Subcutaneous preadipocyte (primary cell): ENCODE data around the gene TNNI3K. TPM values are rescaled to one million over a fixed set of nuclear protein-coding genes. Genes with fewer than 3 reads are reported as not detected.

Experiments used
- total RNA-seq: library from RNA; depleted of rRNA; stranded (reverse); fragments of >200 nt; gene quantifications from 2 replicates; pipeline ENCODE4 v1.2.3, GENCODE V29; 2012

The TNNI3K gene, protein sequence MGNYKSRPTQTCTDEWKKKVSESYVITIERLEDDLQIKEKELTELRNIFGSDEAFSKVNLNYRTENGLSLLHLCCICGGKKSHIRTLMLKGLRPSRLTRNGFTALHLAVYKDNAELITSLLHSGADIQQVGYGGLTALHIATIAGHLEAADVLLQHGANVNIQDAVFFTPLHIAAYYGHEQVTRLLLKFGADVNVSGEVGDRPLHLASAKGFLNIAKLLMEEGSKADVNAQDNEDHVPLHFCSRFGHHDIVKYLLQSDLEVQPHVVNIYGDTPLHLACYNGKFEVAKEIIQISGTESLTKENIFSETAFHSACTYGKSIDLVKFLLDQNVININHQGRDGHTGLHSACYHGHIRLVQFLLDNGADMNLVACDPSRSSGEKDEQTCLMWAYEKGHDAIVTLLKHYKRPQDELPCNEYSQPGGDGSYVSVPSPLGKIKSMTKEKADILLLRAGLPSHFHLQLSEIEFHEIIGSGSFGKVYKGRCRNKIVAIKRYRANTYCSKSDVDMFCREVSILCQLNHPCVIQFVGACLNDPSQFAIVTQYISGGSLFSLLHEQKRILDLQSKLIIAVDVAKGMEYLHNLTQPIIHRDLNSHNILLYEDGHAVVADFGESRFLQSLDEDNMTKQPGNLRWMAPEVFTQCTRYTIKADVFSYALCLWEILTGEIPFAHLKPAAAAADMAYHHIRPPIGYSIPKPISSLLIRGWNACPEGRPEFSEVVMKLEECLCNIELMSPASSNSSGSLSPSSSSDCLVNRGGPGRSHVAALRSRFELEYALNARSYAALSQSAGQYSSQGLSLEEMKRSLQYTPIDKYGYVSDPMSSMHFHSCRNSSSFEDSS
- 0.37 and 0.39 TPM in 2 replicates for total RNA-seq

DNA sequence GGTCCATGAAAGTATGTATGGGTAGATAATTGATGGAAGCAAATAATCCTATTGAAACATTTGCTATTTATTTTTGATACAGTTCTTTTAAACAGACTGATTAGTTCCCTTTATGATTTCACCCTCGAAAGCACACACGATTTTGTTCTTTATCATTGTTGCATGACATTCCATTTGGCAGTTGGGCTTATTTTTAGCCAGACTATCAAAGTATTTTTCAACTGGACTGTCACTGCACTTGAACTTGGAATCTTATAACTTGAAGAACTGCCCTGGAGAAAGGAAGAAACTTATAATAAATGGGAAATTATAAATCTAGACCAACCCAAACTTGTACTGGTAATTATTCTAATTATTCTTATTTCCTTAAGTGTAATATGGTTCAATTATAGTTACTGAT lies at the start of gene TNNI3K:
TSS of gene TNNI3K (plus strand) at position 235 of the 400 bp plus-strand sequence. CDS start at position 300, 65 bp downstream.

DNA sequence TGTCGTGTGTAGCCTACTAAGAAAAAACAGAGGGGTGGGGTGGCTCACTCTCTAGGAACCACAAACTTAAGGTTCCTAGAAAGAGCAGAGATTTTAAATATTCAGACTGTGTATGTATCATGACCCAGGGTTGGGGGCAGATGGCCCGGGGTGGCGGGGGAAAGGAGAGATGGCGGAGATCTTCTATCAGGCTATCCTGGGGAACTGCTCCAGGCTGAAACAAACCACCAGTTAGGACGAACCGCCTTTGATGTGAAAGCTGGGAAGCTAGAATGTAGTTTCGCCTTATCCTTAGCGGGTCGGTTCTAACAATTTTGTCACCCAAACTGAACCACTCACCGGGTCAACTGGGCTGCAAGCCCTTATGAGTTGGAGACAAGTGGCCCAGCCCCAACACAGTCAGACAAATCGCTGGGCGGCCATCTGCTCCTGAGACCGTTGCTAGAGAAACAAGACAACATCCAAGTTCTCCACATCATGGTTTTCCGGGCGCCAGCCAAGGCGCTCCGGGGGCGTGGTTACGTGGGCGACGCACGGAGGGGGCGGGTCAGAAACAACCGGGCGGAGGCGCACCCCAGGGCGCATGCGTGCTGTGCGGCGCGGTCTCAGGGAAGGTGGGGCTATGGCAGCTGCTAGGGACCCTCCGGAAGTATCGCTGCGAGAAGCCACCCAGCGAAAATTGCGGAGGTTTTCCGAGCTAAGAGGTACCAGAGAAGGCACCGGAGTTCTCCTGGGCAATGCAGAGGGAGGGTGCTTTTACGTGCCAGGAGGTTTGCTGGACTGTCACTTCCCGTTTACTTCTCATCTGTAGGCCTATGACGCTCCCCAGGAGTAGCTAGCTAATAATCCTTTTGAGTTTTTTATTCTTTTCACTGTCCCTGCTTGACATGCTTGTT lies 37.3 kb upstream of the TNNI3K start, which contains the start of the genes FPGT and LRRIQ3:
TSS of gene FPGT (plus strand) at position 586 of the 896 bp plus-strand sequence. CDS start at position 623, 37 bp downstream.
TSS of gene LRRIQ3 (minus strand) at position 520 of the 896 bp plus-strand sequence. CDS start 14,492 bp downstream, outside the sequence.

DNA sequence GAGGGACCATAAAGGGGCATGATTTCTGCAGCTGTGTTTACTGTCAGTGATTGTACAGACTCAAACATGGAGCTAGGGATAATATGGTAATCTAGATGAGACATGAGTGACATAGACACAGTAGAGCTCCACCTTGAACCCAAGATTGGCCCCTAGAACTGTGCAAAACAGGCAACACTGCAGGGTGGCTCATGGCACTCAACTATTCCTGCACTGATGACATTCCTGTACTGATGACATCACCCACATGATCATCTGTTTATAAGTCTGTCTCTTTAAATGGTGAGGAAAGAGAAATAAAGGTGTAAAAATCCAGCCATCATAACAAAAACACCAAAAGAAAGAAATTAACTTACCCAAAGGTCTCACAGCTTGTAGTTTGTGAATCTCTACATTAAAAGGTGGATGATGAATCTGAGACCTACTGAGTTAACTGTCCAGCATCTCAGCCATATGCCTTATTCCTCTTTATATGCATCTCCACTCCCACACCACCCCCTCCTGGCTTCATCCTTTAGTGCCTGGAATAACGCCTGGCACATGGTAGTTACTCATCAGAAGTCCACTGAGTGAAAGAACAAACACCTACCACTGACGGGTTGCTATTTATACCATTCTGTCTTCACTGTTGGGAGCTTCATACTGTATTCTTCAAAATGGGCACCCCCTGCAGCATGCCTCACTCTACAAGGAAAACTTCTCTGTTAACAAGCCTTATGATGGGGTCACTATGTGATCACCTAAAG lies 277.2 kb downstream of the TNNI3K start, which contains the start of gene LRRC53:
TSS of gene LRRC53 (minus strand) at position 442 of the 746 bp plus-strand sequence. CDS start 29,262 bp downstream, outside the sequence.

Other genes with a start within 250 kb of the TNNI3K start
- 0.39 and 0.73 TPM in 2 replicates for gene LRRIQ3, start 37.2 kb upstream of the TNNI3K start, total RNA-seq
- gene FPGT, start 37.1 kb upstream of the TNNI3K start, total RNA-seq = 13.5 and 14.0 TPM in 2 replicates